Keratinocyte (primary cell): ENCODE data around the gene TMEFF2. TPM values are rescaled to one million over a fixed set of nuclear protein-coding genes. Genes with fewer than 3 reads are reported as not detected.

Experiments used
- DNase-seq: peaks from one replicate; pipeline ENCODE4 v3.0.0-alpha.2; 2011; ENCODE audit warnings: low read depth, missing footprints, low spot score
- FAIRE-seq: peaks from 2 replicates; lab custom pipeline; 2011; peaks lifted over from hg19 to GRCh38; lab: Jason Lieb, UNC
- H2AFZ ChIP-seq: 2 replicates; pipeline ENCODE4 v1.6.0; 2012; ENCODE audit warnings: low read length, control low read depth, inconsistent platforms; ENCODE audit not compliant: control insufficient read depth
- H3K27ac ChIP-seq: 2 replicates; pipeline ENCODE4 v1.5.1; 2011; ENCODE audit warnings: low read length; ENCODE audit not compliant: control insufficient read depth, insufficient read depth
- H3K27me3 ChIP-seq: 3 replicates; pipeline ENCODE4 v1.6.0; 2011; ENCODE audit warnings: low read length; ENCODE audit not compliant: control insufficient read depth, insufficient read depth; ENCODE audit errors: extremely low read depth
- H3K36me3 ChIP-seq, 2 experiments: 2 replicates in 1 of 2; 3 replicates in 1 of 2; pipeline ENCODE4 v1.5.1; 2011; ENCODE audit warnings: low read length in 2 of 2, mild to moderate bottlenecking in 1 of 2; ENCODE audit not compliant: control insufficient read depth in 2 of 2, insufficient read depth in 2 of 2; ENCODE audit errors: extremely low read depth in 1 of 2
- H3K4me1 ChIP-seq: 3 replicates; pipeline ENCODE4 v1.5.1; 2011; ENCODE audit warnings: low read length; ENCODE audit not compliant: control insufficient read depth, insufficient read depth; ENCODE audit errors: extremely low read depth
- H3K4me2 ChIP-seq: 3 replicates; pipeline ENCODE4 v1.6.0; 2011; ENCODE audit warnings: low read depth, low read length; ENCODE audit not compliant: control insufficient read depth, insufficient read depth; ENCODE audit errors: extremely low read depth
- H3K4me3 ChIP-seq, 3 experiments: fragments of 200-600 bp in 1 of 3; sonication (generic) in 1 of 3; 2 replicates in 2 of 3; 3 replicates in 1 of 3; pipeline ENCODE4 v1.5.1; 2011 to 2016; ENCODE audit warnings: low read length in 3 of 3, mild to moderate bottlenecking in 3 of 3, control low read depth in 2 of 3, inconsistent platforms in 1 of 3, low read depth in 1 of 3, mixed read lengths in 1 of 3, mixed run types in 1 of 3, moderate library complexity in 1 of 3; ENCODE audit not compliant: control insufficient read depth in 2 of 3, insufficient read depth in 2 of 3; ENCODE audit errors: extremely low read depth in 1 of 3
- H3K79me2 ChIP-seq: 2 replicates; pipeline ENCODE4 v1.6.0; 2012; ENCODE audit warnings: low read length; ENCODE audit not compliant: control insufficient read depth, insufficient read depth
- H3K9ac ChIP-seq: 3 replicates; pipeline ENCODE4 v1.6.0; 2011; ENCODE audit warnings: low read length; ENCODE audit not compliant: control insufficient read depth, insufficient read depth; ENCODE audit errors: extremely low read depth
- H3K9me1 ChIP-seq: 3 replicates; pipeline ENCODE4 v1.6.0; 2011; ENCODE audit warnings: low read length; ENCODE audit not compliant: control insufficient read depth, insufficient read depth; ENCODE audit errors: extremely low read depth
- H3K9me3 ChIP-seq: 2 replicates; pipeline ENCODE4 v1.5.1; 2012; ENCODE audit warnings: low read depth, low read length; ENCODE audit not compliant: control insufficient read depth
- H4K20me1 ChIP-seq: 3 replicates; pipeline ENCODE4 v1.6.0; 2011; ENCODE audit warnings: low read length; ENCODE audit not compliant: control insufficient read depth, insufficient read depth; ENCODE audit errors: extremely low read depth
- EZH2 ChIP-seq: IDR thresholded peaks from one replicate; pipeline ENCODE4 v1.6.1; 2012; ENCODE audit warnings: inconsistent platforms, mild to moderate bottlenecking, low read length, moderate library complexity
- dilution Hi-C: fragments of 300-500 bp; cut with MboI; formaldehyde crosslinking; loops from one replicate; pipeline ENCODE4 v1.7.0; 2020; ENCODE audit warnings: low sequenced_read_pairs; ENCODE audit not compliant: extremely low pct_ligation_motif_present
- polyA plus RNA-seq, 5 experiments: library from polyadenylated mRNA; depleted of rRNA in 3 of 5; stranded (reverse) in 3 of 5; stranded (forward) in 1 of 5; unstranded in 1 of 5; fragments of >200 nt; gene quantifications; 1 replicate in 1 of 5; 2 replicates in 3 of 5; 3 replicates in 1 of 5; pipeline versions ENCODE4 v1.2.1 to v1.2.3, GENCODE V29; 2011 to 2012; ENCODE audit warnings: missing spikeins in 2 of 5, low read depth in 1 of 5, low replicate concordance in 1 of 5
- TF ChIP-seq, protein P1 (sequence below), 3 experiments: IDR thresholded peaks in 1 of 3; conservative IDR thresholded peaks in 1 of 3; optimal IDR thresholded peaks in 1 of 3; 2 replicates in 2 of 3; 3 replicates in 1 of 3; pipeline versions ENCODE3 to v1.5.1; 2011; ENCODE audit warnings: low read length in 3 of 3, mild to moderate bottlenecking in 3 of 3, moderate library complexity in 2 of 3, control low read depth in 1 of 3, inconsistent platforms in 1 of 3; ENCODE audit not compliant: insufficient read depth in 2 of 3; ENCODE audit errors: extremely low read depth in 1 of 3

The TMEFF2 gene
- polyA plus RNA-seq, 1 donor (not counting 4 experiments of a cell fraction or from before 2014, with no cell fraction given) = not detected

DNA sequence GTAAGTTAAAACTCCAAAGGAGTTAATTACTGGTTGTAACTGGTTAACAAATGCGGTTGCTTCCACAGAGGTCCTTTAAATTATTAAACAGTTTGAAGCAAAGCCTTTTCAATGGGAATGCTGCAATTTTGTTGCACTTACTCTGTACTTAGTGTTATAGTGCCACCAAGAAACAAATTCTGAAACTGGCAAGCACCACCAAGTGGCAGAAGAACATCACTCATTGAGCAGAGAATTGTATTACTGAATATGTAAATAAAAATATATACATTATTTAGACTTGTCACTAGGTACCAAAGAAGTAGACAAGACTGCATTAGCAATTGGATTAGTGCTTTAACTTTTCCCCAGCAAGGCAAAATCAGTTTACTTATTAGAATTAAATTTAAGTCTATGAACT, 2.6 kb upstream of the TMEFF2 start:
- FAIRE-seq = no peak
- H3K9ac ChIP-seq = no peak overlapping the region

DNA sequence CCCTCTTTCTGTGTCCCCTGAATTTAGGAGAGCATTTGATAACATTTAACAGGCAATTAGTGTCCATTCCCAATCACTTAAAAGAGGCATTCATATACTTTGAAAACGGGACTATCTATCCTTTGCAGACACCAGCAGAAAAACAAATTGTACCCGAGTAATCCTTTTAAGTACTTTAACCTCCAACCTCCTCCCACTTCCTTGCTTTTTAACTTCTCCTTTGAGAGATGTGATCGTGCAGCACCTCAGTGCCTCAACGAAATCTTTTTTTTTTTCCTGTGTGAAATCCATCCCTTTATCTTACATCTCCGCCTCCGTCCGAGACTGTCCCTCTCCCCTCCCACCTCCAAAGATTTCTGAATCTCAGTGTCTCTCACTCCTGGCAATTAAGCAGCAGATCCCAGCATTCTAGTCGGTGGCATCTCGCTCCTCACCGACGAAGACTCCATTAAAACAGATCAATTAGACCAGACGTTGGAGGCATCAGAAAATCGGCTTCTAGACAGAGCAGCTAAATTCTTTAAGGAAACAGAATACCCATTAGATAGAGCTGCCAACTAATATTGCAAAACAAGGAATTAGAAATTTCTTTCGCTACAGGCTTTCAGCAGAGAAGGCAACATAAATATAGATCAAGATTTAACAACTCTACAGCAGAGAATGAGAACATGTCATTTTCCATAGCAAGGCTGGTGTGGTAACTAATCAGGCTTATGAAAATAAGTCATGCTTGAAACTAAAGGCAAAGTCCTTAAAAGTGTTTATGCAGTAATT, 1.9 kb upstream of the TMEFF2 start:
- H2AFZ ChIP-seq = no peak overlapping the region
- H3K9me3 ChIP-seq = no peaks in the 10 kb centered on the region
- TF ChIP-seq EZH2 = no peak
- TF ChIP-seq, protein P1, sequence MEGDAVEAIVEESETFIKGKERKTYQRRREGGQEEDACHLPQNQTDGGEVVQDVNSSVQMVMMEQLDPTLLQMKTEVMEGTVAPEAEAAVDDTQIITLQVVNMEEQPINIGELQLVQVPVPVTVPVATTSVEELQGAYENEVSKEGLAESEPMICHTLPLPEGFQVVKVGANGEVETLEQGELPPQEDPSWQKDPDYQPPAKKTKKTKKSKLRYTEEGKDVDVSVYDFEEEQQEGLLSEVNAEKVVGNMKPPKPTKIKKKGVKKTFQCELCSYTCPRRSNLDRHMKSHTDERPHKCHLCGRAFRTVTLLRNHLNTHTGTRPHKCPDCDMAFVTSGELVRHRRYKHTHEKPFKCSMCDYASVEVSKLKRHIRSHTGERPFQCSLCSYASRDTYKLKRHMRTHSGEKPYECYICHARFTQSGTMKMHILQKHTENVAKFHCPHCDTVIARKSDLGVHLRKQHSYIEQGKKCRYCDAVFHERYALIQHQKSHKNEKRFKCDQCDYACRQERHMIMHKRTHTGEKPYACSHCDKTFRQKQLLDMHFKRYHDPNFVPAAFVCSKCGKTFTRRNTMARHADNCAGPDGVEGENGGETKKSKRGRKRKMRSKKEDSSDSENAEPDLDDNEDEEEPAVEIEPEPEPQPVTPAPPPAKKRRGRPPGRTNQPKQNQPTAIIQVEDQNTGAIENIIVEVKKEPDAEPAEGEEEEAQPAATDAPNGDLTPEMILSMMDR (optimal IDR thresholded peaks at IDR 0.05 in 1 of 3, IDR thresholded peaks at IDR 0.05 in 1 of 3, conservative IDR thresholded peaks at IDR 0.05 in 1 of 3; ENCODE audit: extremely low read depth in 1 of 3, insufficient read depth in 2 of 3, low read length in 3 of 3) = no peak
- H3K9me1 ChIP-seq = no peaks in the 10 kb centered on the region
- H3K4me2 ChIP-seq = peak overlapping the region; percentile 47
- no peak overlapping the region for H3K27ac ChIP-seq
- H3K79me2 ChIP-seq = no peaks in the 10 kb centered on the region
- H3K27me3 ChIP-seq = peaks cover 59% of the 10 kb centered on the region
- H3K4me1 ChIP-seq = peaks cover 12% of the 10 kb centered on the region
- no peak for FAIRE-seq
- H4K20me1 ChIP-seq = no peaks in the 10 kb centered on the region
- no peaks in the 10 kb centered on the region for H3K36me3 ChIP-seq
- H3K4me3 ChIP-seq = no peak overlapping the region
- dilution Hi-C loops = no loop called here
- DNase-seq = no peak
- no peak overlapping the region for H3K9ac ChIP-seq

More for the DNA sequence above, 2.6 kb upstream of the TMEFF2 start:
- dilution Hi-C loops = no loop called here
- H3K36me3 ChIP-seq = no peaks in the 10 kb centered on the region
- no peak overlapping the region for H3K27ac ChIP-seq
- no peaks in the 10 kb centered on the region for H4K20me1 ChIP-seq
- DNase-seq = no peak
- H3K9me1 ChIP-seq = no peaks in the 10 kb centered on the region
- no peak overlapping the region for H3K4me2 ChIP-seq
- no peak overlapping the region for H3K4me3 ChIP-seq
- H2AFZ ChIP-seq = no peak overlapping the region
- no peak for TF ChIP-seq EZH2
- TF ChIP-seq, protein P1 (optimal IDR thresholded peaks at IDR 0.05 in 1 of 3, IDR thresholded peaks at IDR 0.05 in 1 of 3, conservative IDR thresholded peaks at IDR 0.05 in 1 of 3; ENCODE audit: extremely low read depth in 1 of 3, insufficient read depth in 2 of 3, low read length in 3 of 3) = no peak
- H3K79me2 ChIP-seq = no peaks in the 10 kb centered on the region
- peaks cover 12% of the 10 kb centered on the region for H3K4me1 ChIP-seq
- peaks cover 51% of the 10 kb centered on the region for H3K27me3 ChIP-seq
- H3K9me3 ChIP-seq = no peaks in the 10 kb centered on the region
